ENCODE results near the gene EDNRA.

EDNRA gene

GRCh38 chr4:147533331-147533730 lies 52.4 kb downstream of the EDNRA start (continued):
- TF ChIP-seq, protein P1, sequence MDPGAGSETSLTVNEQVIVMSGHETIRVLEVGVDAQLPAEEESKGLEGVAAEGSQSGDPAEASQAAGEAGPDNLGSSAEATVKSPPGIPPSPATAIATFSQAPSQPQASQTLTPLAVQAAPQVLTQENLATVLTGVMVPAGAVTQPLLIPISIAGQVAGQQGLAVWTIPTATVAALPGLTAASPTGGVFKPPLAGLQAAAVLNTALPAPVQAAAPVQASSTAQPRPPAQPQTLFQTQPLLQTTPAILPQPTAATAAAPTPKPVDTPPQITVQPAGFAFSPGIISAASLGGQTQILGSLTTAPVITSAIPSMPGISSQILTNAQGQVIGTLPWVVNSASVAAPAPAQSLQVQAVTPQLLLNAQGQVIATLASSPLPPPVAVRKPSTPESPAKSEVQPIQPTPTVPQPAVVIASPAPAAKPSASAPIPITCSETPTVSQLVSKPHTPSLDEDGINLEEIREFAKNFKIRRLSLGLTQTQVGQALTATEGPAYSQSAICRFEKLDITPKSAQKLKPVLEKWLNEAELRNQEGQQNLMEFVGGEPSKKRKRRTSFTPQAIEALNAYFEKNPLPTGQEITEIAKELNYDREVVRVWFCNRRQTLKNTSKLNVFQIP (CRISPR knock-in tag; IDR thresholded peaks at IDR 0.05; ENCODE audit: borderline replicate concordance, low read depth), result no peak

DNA sequence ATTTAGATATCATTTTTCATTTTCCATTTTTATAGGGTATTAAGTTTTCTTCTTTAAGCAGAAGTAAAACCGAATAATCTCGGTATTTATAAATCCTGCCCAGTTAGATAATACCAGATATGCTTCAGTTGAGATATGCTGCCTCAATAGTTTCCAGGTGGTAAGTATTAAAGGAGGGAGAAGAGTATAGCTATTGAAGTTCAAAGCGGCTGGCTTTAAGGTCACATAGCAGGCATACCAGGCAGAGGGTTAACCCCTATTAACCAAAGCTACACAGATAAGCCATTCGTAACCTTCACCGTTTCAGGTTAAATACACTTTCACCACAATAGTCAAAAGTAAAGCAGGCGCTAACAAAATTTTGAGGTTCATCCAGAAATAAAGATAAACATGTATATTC lies 54.2 kb downstream of the EDNRA start:
- TF ChIP-seq TOX (CRISPR knock-in tag; IDR thresholded peaks at IDR 0.05; ENCODE audit: borderline replicate concordance), result no peak
- no peak for TF ChIP-seq ZC3H10 (CRISPR knock-in tag; IDR thresholded peaks at IDR 0.05)
- no peak for TF ChIP-seq TCF4 (CRISPR knock-in tag; IDR thresholded peaks at IDR 0.05; ENCODE audit: borderline replicate concordance)
- TF ChIP-seq RARB (CRISPR knock-in tag; IDR thresholded peaks at IDR 0.05), result no peak
- no peak for ATAC-seq

DNA sequence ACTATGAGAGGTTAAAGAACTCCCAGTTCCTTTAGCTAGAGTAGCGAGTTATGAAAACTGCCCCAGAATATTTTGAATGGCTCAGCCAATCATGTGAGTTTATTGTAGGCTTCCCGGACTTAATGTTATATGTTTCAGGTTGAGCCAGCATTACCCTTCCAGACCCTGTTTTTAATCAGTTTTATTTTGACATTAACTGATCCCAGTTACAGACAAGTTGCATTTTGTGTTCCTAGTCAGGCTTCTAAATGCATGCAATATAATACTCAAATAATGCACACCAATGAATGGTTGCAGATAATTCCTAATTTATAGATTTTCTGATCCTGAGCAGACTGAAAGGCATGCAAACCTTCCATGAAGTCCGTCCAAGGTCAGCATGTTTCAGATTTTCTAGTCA lies 57.8 kb downstream of the EDNRA start:
- no peak for ATAC-seq
- no peak for TF ChIP-seq SNAI2 (CRISPR knock-in tag; IDR thresholded peaks at IDR 0.05)
- TF ChIP-seq OSR1 (CRISPR knock-in tag; IDR thresholded peaks at IDR 0.05), result no peak
- no peak for TF ChIP-seq BACH2 (CRISPR knock-in tag; IDR thresholded peaks at IDR 0.05; ENCODE audit: borderline replicate concordance)
- TF ChIP-seq ZFP30 (CRISPR knock-in tag; IDR thresholded peaks at IDR 0.05), result no peak
- TF ChIP-seq ZNF70 (CRISPR knock-in tag; IDR thresholded peaks at IDR 0.05), result no peak

- ATAC-seq, result no peak
- TF ChIP-seq SNAI2 (CRISPR knock-in tag; IDR thresholded peaks at IDR 0.05) (no peak), ZC3H10 (CRISPR knock-in tag; IDR thresholded peaks at IDR 0.05) (no peak), ZNF70 (CRISPR knock-in tag; IDR thresholded peaks at IDR 0.05) (no peak), BACH2 (CRISPR knock-in tag; IDR thresholded peaks at IDR 0.05; ENCODE audit: borderline replicate concordance) (no peak), ISL1 (CRISPR knock-in tag; IDR thresholded peaks at IDR 0.05) (no peak), ZFP3 (CRISPR knock-in tag; IDR thresholded peaks at IDR 0.05) (no peak), OSR1 (CRISPR knock-in tag; IDR thresholded peaks at IDR 0.05) (no peak), RARB (CRISPR knock-in tag; IDR thresholded peaks at IDR 0.05) (no peak), ZNF8 (CRISPR knock-in tag; IDR thresholded peaks at IDR 0.05) (no peak), TCF4 (CRISPR knock-in tag; IDR thresholded peaks at IDR 0.05; ENCODE audit: borderline replicate concordance) (no peak), ESRRG (CRISPR knock-in tag; IDR thresholded peaks at IDR 0.05) (no peak), TOX (CRISPR knock-in tag; IDR thresholded peaks at IDR 0.05; ENCODE audit: borderline replicate concordance) (no peak), PPARA (CRISPR knock-in tag; IDR thresholded peaks at IDR 0.05; ENCODE audit: borderline replicate concordance) (no peak), ZFP30 (CRISPR knock-in tag; IDR thresholded peaks at IDR 0.05) (no peak), ARNTL (CRISPR knock-in tag; IDR thresholded peaks at IDR 0.05; ENCODE audit: borderline replicate concordance, low read depth) (no peak), TSHZ2 (CRISPR knock-in tag; IDR thresholded peaks at IDR 0.05) (no peak), GLIS3 (CRISPR knock-in tag; IDR thresholded peaks at IDR 0.05) (no peak)
- TF ChIP-seq, protein P1 (CRISPR knock-in tag; IDR thresholded peaks at IDR 0.05; ENCODE audit: borderline replicate concordance, low read depth), result no peak
- TF ChIP-seq, protein P2, sequence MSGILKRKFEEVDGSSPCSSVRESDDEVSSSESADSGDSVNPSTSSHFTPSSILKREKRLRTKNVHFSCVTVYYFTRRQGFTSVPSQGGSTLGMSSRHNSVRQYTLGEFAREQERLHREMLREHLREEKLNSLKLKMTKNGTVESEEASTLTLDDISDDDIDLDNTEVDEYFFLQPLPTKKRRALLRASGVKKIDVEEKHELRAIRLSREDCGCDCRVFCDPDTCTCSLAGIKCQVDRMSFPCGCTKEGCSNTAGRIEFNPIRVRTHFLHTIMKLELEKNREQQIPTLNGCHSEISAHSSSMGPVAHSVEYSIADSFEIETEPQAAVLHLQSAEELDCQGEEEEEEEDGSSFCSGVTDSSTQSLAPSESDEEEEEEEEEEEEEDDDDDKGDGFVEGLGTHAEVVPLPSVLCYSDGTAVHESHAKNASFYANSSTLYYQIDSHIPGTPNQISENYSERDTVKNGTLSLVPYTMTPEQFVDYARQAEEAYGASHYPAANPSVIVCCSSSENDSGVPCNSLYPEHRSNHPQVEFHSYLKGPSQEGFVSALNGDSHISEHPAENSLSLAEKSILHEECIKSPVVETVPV (CRISPR knock-in tag; IDR thresholded peaks at IDR 0.05), result no peak
Measured at GRCh38 chr4:147539959-147540358, 59.1 kb downstream of the EDNRA start.
